Measurements from ENCODE around the gene LTF. TPM values are rescaled to one million over a fixed set of nuclear protein-coding genes. Genes with fewer than 3 reads are reported as not detected.

Gene LTF
- total RNA-seq, 1 donor = 3.2 TPM

DNA sequence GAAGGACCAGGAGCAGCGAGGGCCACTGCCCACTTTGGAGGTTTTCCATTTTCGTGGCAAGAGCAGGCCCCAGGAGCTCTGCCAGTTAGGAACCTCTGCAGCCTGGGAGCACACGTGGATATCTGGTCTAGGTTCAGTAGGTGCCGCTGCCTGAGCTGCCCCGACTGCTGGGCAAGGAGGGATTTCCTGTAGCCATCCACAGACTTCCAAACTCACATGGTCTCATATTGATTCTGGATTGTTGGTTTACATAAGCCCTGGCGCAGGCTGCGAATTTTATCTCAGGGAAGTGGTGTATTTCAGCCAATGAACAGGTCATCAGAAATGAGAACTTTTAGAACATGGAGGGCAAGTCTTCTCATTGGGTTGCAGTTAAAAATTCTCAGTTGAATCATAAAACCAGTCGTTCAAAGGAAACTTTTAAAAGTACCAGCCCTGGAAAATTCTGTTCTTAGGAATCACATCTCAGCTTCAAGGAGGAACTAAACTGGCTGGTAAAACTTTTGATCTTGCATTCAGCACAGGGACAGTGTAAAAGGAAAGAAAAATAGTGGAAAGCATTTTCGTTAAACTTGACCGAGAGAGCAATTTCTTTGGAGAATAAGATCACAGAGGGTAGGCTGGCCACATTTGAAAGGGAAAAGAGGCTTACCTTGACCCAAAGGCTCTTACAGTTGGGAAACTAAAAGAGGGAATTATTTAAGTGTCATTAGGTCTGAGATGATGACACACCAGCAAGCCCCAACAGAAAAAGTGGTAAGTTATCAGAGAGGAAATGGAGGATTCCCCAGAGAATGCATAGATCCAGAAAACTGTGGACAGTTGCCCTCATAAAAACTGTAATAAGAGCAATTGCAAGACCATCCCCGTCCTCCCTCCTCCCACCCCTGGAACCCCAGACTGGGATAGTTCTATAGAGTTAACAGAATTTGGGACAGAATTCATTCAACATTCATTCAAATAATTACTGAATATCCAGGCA, 26.7 kb upstream of the LTF start:
- DNase-seq (ENCODE audit: low read depth in 2 of 3, low spot score in 2 of 3) = no peak

DNA sequence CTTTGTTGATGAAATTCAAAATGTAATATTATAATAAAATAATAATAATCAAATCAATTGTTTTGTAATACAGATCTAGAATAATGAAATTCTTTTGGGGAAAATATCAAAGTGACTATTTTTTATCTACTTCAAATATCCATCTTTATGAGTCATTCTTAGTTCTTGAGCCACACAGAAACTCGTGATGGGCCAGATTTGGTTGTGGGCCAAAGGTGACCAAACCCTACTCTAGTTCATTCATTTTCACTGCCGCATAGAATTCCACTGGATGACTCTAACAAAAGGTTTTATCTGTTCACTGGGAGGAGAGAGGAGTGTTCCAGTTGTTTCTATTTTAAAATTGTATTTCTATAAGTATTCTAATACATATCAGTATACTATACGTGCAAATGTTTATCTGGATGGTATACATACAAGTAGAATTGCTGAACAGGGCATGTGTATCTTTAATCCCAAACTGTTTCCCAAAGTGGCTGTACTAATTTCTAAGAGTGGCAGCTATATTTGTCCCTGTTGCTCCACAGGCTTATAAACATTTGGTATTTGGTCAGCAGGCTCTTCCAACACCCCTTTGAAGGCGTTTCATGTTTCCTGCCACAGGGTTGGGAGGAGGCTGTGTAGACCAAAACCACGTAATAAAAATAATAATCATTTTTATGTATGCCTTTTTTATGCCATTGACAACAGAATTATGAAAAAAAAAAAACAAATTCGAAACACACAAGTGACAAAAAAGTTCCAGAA, 25.8 kb upstream of the LTF start:
- no peak for DNase-seq (ENCODE audit: low read depth in 2 of 3, low spot score in 2 of 3)

DNA sequence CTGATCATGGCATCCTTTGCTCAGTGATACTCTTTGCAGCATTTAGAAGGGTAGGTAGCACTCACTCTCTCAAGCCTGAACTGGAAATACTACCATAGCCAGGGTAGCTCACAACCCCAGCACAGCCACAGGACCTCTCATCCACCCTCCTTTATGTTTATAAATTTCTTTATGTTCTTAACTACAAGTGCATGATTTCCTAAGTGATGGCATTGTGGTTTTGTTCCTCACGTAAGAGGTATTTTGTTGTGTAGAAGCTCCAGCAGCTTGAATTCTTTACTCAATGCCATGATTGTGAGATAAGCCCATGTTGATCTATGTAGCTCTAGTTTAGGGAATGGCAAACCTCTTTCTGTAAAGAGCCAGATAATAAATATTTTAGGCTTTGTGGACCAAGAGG, 25.2 kb upstream of the LTF start:
- DNase-seq (ENCODE audit: low read depth in 2 of 3, low spot score in 2 of 3) = no peak

DNA sequence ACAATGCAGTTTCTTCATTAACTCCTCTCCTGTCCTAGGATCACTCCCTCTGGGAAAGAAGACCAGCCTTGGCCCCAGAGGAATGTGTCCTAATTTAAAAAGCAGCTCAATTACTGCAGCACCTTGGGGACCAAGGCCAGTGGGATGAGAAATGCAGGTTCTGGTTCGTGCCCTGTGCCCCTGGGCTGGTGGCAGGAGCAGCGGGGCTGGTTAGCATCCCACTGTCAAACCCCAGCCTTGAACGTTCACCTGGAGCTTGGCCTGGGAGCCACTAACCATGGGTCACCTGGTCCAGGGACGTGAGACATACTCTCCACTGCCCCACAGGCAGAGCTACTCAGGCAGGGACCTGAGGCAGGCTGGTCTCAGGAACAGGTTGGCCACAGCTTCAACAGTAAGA, 24.7 kb upstream of the LTF start:
- no peak for DNase-seq (ENCODE audit: low read depth in 2 of 3, low spot score in 2 of 3)

DNA sequence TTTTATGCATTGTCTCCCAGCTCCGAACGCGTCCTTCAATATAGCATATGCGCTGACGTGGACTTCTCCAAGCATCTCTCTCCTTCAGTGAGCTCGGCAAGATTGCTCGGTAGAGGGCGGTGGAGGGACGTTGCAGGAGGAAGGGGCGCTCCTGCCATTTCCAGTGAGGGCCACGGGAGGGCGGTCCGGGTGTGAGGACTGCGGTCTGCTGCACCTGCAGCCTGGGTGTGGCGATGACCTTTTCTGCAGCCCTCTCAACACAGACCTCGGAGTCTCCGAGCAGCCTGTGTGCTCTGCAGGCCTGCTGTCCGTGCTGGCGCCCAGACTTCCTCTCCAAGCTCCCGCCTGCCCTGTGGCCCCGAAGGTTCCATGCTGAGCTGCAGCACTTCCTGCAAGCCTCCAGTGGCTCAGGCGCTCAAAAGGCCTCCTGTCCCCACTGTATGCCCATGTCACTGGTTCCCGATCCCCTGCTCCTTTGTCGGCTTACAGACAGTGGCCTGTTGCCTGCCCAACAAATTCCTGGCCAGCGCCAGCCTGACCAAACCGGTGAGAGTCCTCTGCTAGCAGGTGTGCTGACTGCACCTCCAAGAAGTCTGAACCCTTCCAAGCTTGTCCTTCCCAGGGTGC, 24.1 kb upstream of the LTF start:
- peak; percentile 76 to 96 (median 90) for DNase-seq (ENCODE audit: low read depth in 2 of 3, low spot score in 2 of 3)

DNA sequence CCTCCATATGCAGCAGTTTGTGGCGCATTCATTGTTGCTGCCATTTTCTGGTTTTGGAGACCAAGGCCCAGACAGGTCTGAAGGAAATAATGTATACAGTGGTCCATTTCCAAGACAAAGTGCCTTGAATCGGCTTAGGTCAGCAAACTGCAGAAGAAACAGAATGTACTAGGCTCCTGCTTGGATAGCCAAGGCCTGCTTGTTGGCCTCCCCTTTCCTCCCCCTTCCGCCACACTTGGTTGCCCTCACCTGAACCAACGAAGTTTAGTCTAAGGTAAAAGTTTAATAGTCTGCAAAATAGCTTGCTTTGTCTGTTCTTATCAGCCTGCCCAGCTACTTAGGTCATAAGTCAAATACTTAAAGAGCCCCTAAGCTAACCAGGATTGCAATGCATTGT, 21.1 kb upstream of the LTF start:
- DNase-seq (ENCODE audit: low read depth in 2 of 3, low spot score in 2 of 3) = no peak

DNA sequence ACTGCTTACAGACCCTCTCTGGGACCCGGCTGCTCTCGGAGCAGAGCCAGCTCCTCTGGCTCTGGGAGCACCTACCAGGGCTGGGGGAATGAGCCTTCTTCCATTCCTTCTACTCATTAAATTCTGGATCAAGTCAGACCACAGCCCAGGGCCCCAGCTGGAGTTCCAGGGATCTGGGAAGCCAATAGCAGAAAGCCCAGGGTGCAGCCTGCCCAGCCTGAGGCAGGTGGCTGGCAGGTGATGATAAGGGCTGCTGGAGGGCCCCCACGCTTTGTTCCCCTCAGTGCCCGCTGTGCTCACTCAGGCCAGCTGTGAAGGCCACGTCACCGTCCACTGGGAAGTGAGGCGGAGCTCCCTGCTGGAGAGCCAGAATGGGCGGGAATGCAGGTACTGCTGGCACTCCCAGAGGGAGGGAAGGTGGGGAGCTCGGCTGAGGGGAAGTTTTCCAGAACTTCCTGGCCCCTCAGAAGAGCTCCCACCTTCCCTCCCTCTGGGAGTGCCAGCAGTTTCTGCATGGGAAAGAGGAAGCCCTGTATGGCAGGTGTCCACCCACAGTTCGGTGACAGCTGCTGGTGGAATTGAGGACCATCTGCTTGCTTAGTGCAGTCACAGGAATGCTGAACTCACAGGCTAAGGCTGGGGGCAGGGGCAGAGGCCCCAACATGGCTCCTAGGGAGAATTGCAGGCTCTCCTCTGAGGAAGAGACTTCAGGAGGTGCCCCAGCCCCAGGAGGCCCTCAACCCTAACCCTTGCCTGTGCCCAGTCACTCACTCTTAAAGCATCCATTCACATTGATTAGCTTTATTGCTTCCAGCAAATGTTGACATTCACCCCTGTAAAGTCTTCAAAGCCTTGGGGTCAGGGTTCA, 20.4 kb upstream of the LTF start:
- DNase-seq (ENCODE audit: low read depth in 2 of 3, low spot score in 2 of 3) = no peak

DNA sequence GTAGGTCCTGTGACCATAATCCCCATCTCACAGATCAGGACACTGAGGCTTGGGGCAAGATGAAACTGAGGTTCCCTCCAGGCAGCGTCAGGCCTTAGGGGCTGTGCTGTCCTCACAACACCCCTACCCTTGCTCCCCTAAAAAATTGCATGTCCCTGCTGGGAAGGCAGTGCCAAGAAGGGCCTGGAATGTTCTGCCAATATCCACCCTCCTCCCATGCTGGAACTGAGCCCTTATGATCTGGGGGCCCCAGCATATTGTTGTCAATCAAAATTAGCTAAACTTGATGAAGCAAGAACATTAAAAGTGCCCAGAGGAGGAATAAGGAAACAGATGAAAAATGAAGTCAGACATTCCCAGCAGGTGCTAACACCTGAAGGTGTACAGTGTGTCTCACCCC, 19.7 kb upstream of the LTF start:
- no peak for DNase-seq (ENCODE audit: low read depth in 2 of 3, low spot score in 2 of 3)

DNA sequence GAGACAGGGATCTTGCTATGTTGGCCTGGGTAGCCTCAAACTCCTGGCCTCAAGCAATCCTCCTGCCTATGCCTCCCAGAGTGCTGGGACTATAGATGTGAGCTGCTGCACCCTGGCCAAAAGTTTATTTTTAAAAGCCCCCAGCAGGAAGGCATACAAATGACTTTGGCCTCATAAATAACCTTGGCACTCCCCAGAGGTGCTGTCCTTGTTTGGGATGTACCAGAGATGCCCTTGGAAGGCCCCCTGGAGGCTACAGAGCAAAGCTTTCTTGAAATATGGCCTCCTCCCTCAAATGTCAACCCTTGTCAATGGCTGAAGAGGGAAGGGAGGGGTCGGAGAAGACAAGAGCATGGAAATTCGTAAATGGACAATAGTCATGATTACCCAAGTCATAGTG, 19.1 kb upstream of the LTF start:
- no peak for DNase-seq (ENCODE audit: low read depth in 2 of 3, low spot score in 2 of 3)

DNA sequence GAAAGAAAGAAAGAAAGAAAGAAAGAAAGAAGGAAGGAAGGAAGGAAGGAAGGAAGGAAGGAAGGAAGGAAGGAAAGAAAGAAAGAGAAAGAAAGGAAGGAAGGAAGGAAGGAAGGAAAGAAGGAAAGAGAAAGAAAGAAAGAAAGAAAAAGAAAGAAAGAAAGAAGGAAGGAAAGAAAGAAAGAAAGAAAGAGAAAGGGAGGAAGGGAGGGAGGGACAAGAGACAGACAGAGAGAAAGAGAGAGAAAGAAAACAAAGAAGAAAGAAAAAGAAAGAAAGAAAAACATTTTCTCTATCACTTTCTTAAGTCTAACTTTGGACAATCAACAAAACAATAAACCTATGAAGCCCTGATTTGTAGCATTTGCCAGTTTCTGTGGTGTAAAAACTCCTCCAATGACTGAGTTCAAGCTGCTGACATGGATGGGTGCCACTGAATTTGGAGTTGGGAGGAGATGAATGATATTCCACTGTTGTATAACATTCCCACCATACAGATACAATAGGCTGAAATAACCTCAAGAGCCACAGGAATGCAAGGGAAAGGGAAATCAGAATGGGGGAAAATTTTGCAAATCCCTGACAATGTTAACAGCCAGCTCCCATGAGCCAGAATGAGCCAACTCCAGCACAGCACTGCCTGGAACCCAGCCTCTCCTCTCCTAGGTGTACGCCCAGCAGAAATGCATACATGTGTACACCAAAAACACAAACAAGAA, 18.1 kb upstream of the LTF start:
- no peak for DNase-seq (ENCODE audit: low read depth in 2 of 3, low spot score in 2 of 3)

DNA sequence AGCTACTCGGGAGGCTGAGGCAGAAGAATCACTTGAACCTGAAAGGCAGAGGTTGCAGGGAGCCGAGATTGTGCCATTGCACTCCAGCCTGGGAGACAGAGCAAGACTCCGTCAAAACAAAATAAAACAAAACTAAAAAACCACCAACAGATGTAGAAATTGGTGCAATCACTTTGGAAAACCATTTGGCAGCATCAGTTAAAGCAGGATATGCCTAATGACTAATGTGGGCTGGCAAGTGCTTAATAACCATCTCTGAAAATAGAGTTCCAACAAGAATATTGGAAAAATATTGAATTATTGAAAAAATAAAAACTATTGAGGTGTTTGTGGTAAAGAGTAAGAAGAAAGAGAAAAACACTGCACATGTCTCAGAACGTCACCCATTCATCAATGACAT, 16.9 kb upstream of the LTF start:
- DNase-seq (ENCODE audit: low read depth in 2 of 3, low spot score in 2 of 3) = no peak

DNA sequence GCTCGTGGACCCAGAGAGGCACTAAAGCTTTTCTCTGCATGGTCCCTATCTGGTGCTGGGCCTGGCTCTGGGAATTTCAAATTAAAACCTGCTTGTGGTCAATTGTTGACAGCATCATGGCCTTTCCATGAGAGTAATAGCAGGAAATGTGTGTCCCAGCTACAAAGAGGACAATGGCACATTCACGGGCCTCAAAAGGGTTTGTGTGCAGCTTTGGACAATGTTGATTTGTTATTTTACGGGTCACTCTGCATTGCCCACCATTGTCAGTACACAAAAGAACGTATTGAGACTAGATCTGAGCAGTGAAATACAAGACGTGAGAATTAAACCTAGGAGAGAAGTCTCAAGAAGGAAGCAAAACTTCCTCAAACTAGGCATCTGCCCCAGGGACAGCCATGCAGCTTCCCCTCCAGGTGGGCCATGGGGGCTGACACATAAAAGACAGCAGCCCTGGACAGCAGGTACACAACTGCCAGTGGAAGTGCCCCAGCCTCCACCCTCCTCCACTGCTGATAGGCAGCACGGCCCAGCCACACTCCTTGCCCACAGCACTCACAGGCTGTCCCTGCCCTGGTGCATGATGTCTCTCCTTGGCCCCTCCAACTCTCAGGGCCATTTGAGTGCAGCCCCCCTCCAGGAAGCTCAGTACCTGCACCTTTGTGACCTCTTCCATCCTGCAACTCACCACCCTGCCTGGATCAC, 15.9 kb upstream of the LTF start:
- no peak for DNase-seq (ENCODE audit: low read depth in 2 of 3, low spot score in 2 of 3)

DNA sequence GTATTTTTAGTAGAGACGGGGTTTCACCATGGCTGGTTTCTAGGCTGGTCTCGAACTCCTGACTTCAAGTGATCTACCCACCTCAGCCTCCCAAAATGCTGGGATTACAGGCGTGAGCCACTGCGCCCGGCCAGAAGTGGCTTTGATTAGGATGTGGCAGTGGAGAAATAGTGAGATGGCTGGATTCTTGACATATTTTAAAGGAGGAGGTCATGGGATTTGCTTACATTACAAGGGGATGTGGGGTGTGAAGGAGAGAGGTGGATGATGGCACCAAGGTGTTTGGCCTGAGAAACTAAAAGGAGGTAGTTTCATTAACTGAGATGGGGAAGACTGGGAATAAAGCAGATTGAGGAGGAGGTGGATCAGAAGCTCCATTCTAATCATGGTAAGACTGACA, 15.0 kb upstream of the LTF start:
- no peak for DNase-seq (ENCODE audit: low read depth in 2 of 3, low spot score in 2 of 3)

DNA sequence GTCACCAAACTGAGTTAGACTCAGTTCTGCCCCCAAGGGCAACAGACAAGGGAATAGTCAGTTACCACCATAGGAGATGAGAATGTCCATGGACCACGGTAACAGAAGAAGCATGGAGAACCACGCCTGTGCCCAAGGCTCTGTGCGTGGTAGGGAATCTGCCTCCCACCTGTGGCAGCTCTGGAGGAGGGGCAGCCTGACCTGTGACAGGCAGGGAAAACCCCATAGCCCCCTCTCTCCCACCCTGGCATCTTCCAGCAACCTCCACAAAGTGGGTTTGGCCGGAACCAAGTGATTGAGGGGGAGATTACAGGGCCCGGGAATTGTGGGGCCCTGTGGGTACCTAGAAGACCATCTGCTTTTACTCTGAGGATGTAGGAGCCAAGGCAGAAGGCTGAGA, 14.3 kb upstream of the LTF start:
- no peak for DNase-seq (ENCODE audit: low read depth in 2 of 3, low spot score in 2 of 3)

DNA sequence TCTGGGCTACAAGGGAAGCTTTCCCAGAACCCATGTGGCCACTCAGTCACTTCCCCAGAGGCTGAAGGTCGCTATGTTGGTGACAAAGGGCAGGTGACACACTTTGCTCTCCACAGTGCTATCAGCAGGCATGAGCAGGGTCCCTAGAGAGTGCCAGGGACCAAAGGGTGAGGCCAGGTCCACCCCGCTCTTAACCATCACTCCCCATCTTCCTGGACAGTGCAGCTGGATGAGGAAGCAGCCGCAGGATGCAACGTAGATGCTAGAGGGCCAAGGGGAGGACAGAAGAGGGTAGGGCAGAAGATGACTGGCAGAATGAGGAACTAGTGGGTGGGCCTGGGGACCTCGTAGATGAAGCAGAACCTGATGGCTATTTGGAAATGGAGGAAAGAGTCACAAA, 13.6 kb upstream of the LTF start:
- peak in 1 of 3 donors; percentile 28 for DNase-seq (ENCODE audit: low read depth in 2 of 3, low spot score in 2 of 3)

DNA sequence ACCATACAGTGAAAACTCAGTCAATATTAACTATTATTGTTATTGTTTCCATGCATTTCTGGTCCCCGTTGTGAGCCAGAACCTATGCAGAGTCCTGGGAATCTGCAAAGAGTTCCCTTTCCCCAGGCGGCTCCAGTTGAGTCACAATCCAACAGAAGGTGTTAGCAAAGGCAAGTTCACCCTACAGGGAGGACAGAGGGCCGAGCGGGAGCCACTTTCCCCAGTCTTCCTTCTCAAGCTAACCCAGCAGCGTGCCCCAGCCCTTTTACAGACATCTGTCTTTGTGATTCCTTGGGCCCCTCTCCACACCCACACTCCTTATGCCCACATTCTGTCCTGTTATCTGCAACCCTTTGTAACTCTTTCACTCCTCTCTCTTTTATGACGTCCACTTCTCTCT, 13.1 kb upstream of the LTF start:
- no peak for DNase-seq (ENCODE audit: low read depth in 2 of 3, low spot score in 2 of 3)

DNA sequence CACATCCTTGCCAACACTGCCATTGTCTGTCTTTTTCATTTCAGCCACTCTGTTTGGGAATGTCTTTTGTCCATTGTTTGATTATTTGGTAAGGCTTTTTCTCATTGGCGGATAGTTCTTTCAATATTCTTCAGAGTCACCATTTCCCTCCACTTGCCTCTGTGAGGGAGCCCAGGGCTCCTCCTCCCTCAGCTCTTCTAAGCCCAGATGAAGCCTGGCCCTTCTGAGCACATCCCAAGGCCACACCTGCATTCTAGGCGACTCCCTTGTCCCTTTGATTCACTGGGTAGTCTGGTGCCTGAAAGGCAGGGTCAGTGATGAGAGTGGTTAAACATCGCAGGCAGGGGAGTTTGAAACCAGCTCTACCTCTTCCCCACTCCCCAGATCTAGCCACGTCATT, 12.4 kb upstream of the LTF start:
- DNase-seq (ENCODE audit: low read depth in 2 of 3, low spot score in 2 of 3) = no peak

DNA sequence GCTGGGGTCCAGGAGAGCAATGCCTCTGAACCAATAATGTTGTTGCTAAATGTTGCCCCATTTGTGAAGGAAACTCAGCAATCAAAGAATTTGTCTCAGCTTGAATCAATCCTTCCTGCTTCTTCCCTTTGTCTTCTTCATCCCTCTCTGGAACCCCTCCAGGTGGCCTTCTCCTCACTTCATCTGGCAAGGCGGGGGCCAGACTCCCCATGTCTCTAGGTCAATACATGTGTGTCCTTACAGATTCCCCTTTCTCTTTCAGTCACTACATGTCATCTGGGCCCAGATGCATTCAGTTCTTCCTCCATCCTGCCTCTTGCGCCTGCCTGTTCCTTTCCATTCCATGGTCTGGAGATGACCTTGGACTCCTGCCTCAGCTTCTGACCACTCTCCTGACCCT, 8.0 kb upstream of the LTF start:
- no peak for DNase-seq (ENCODE audit: low read depth in 2 of 3, low spot score in 2 of 3)

DNA sequence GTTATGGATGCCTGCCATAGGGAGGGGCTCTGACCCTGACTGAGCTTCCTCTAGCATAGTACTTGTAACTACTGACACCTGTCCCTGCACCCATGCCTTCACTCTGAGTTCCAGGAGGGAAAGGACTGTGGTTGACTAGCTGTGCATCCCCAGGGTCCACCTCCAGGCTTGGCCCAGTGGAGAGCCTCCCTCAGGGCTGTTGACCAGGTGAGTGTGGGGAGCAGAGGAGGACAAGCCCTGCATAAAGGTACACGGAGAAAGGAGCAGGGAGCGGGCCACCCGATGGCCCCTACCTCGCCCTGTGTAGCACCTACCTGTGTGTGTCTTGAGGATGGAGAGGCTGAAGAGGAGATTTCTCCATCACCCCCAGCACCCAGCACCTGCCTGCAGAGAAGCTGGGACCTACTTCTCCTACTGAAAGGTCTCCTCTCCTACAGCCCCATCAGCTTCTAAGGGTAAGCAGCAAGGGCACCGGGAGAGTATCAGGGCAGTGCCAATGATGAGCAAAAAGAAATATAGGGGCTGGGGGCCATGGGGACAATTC, 6.7 kb upstream of the LTF start:
- DNase-seq (ENCODE audit: low read depth in 2 of 3, low spot score in 2 of 3) = no peak

Data from hematopoietic multipotent progenitor cell (in vitro differentiated cells).